Right atrium auricular region (tissue), 2 donors: ENCODE measurements around the gene RHOG. TPM values are rescaled to one million over a fixed set of nuclear protein-coding genes. Genes with fewer than 3 reads are reported as not detected.

Experiments
- DNase-seq: peaks from one replicate; pipeline ENCODE4 v3.0.0-alpha.2; 2019; ENCODE audit warnings: low spot score
- H3K27ac ChIP-seq, 2 donors: fragments of 200-600 bp; sonication (generic); 1 replicate in 1 of 2; 2 replicates in 1 of 2; pipeline ENCODE4 v1.5.1; 2016 to 2019
- H3K27me3 ChIP-seq, 2 donors: fragments of 200-600 bp; sonication (generic); one replicate each; pipeline versions ENCODE4 v1.5.1 to v1.6.0; 2017 to 2019
- H3K36me3 ChIP-seq: fragments of 200-600 bp; sonication (generic); one replicate; pipeline ENCODE4 v1.5.1; 2016
- H3K4me1 ChIP-seq, 2 donors: fragments of 200-600 bp; sonication (generic); one replicate each; pipeline versions ENCODE4 v1.5.1 to v1.6.0; 2017 to 2019
- H3K4me3 ChIP-seq, 2 donors: fragments of 200-600 bp; sonication (generic); 1 replicate in 1 of 2; 2 replicates in 1 of 2; pipeline ENCODE4 v1.5.1; 2017 to 2019; ENCODE audit warnings: mild to moderate bottlenecking in 1 of 2, moderate library complexity in 1 of 2
- H3K9me3 ChIP-seq, 2 donors: fragments of 200-600 bp; sonication (generic); one replicate each; pipeline ENCODE4 v1.5.1; 2019
- CTCF ChIP-seq, 2 donors: fragments of 200-600 bp; sonication (generic); IDR thresholded peaks; one replicate each; pipeline ENCODE4 v1.5.1; 2019; ENCODE audit warnings: antibody characterized with exemption in 2 of 2
- total RNA-seq, 2 donors: library from RNA; depleted of rRNA; stranded (reverse); fragments of >200 nt; gene quantifications; one replicate each; pipeline ENCODE4 v1.1.0, GENCODE V29; 2016

Gene RHOG
- total RNA-seq, 2 donors from 2014 or later, result 20.1 to 48.9 TPM

- no peak overlapping the region for H3K27ac ChIP-seq
Observed at GRCh38 chr11:3853545-3853842, 12.7 kb upstream of the RHOG start.

GRCh38 chr11:3849297-3849874 lies 8.6 kb upstream of the RHOG start:
- Histone ChIP-seq H3K27me3 (no peaks in the 10 kb centered on the region), H3K4me3 (no peak overlapping the region), H3K4me1 (peaks cover 0 to 4% of the 10 kb centered on the region in 2 donors), H3K27ac (no peak overlapping the region), H3K9me3 (no peaks in the 10 kb centered on the region), H3K36me3 (no peaks in the 10 kb centered on the region)
- peak; percentile 47 to 74 for TF ChIP-seq CTCF (IDR thresholded peaks at IDR 0.05)
- DNase-seq, result no peak

More at GRCh38 chr11:3853545-3853842, 12.7 kb upstream of the RHOG start:
- Histone ChIP-seq H3K9me3 (no peaks in the 10 kb centered on the region), H3K4me1 (peaks cover 0 to 32% of the 10 kb centered on the region in 2 donors), H3K27me3 (no peaks in the 10 kb centered on the region), H3K36me3 (no peaks in the 10 kb centered on the region), H3K4me3 (no peak overlapping the region)
- DNase-seq, result no peak
- TF ChIP-seq CTCF (IDR thresholded peaks at IDR 0.05), result no peak

- peaks cover 0 to 6% of the 10 kb centered on the region in 2 donors for H3K4me1 ChIP-seq
Observed at GRCh38 chr11:3845670-3846069, 4.9 kb upstream of the RHOG start.

GRCh38 chr11:3845246-3845645 lies 4.5 kb upstream of the RHOG start:
- DNase-seq, result no peak
- Histone ChIP-seq H3K27me3 (no peaks in the 10 kb centered on the region), H3K4me1 (peaks cover 0 to 7% of the 10 kb centered on the region in 2 donors), H3K9me3 (no peaks in the 10 kb centered on the region), H3K27ac (no peak overlapping the region), H3K4me3 (no peak overlapping the region), H3K36me3 (no peaks in the 10 kb centered on the region)
- TF ChIP-seq CTCF (IDR thresholded peaks at IDR 0.05), result no peak

More at GRCh38 chr11:3845670-3846069, 4.9 kb upstream of the RHOG start:
- TF ChIP-seq CTCF (IDR thresholded peaks at IDR 0.05), result no peak
- H3K9me3 ChIP-seq, result no peaks in the 10 kb centered on the region
- H3K4me3 ChIP-seq, result no peak overlapping the region
- H3K27ac ChIP-seq, result no peak overlapping the region
- no peaks in the 10 kb centered on the region for H3K27me3 ChIP-seq
- no peak for DNase-seq
- no peaks in the 10 kb centered on the region for H3K36me3 ChIP-seq

- no peaks in the 10 kb centered on the region for H3K9me3 ChIP-seq
- DNase-seq, result no peak
- no peak overlapping the region for H3K4me3 ChIP-seq
- peaks cover 0 to 24% of the 10 kb centered on the region in 2 donors for H3K4me1 ChIP-seq
- H3K27me3 ChIP-seq, result no peaks in the 10 kb centered on the region
- no peak overlapping the region for H3K27ac ChIP-seq
- no peaks in the 10 kb centered on the region for H3K36me3 ChIP-seq
- no peak for TF ChIP-seq CTCF (IDR thresholded peaks at IDR 0.05)
Observed at GRCh38 chr11:3843326-3843725, 2.6 kb upstream of the RHOG start.
